Activated T-cell treated with anti-CD3 and anti-CD28 coated beads for 48 hours (primary cell): ENCODE data around the gene SGSH.
"Not testable (repeated sequence)": the region's sequence is repeated elsewhere in the genome, so short reads cannot be mapped to it uniquely, and the experiment has no call there.

Experiments used
- DNase-seq: peaks from one replicate; pipeline ENCODE4 v3.0.0-alpha.2; 2020; ENCODE audit warnings: low read depth

SGSH gene

GRCh38 chr17:80220054-80220735, at the start of gene SGSH, which contains the start of gene SLC26A11:
SGSH (minus strand) TSS chr17:80220333; CDS start chr17:80220313, 20 bp downstream.
SLC26A11 (plus strand) TSS chr17:80220427; CDS start chr17:80221561, 1,134 bp downstream.
- peak; percentile 71 for DNase-seq

- DNase-seq = no peak
These were observed 49.3 kb upstream of the SGSH start for GRCh38 chr17:80269405-80269807.

- no peak for DNase-seq
These were observed 48.3 kb upstream of the SGSH start for GRCh38 chr17:80268427-80268826.

- no peak for DNase-seq
These were observed 47.3 kb upstream of the SGSH start for GRCh38 chr17:80267391-80267790.

GRCh38 chr17:80265205-80266068, 45.3 kb upstream of the SGSH start:
- no peak for DNase-seq

GRCh38 chr17:80264205-80265075, 44.3 kb upstream of the SGSH start:
- no peak for DNase-seq

GRCh38 chr17:80263253-80264204, 43.4 kb upstream of the SGSH start:
- DNase-seq = peak; percentile 81

GRCh38 chr17:80262775-80263244, 42.7 kb upstream of the SGSH start:
- DNase-seq = no peak

GRCh38 chr17:80262291-80262690, 42.2 kb upstream of the SGSH start:
- DNase-seq = no peak

GRCh38 chr17:80261895-80262279, 41.8 kb upstream of the SGSH start:
- DNase-seq = no peak

- no peak for DNase-seq
These were observed 41.2 kb upstream of the SGSH start for GRCh38 chr17:80261159-80261894.

GRCh38 chr17:80260791-80261158, 40.6 kb upstream of the SGSH start, which contains the start of gene RNF213:
RNF213 (plus strand) TSS chr17:80260852; CDS start chr17:80263682, 2,830 bp downstream.
- DNase-seq = no peak

GRCh38 chr17:80260069-80260535, 40.0 kb upstream of the SGSH start:
- peak; percentile 80 for DNase-seq

GRCh38 chr17:80259457-80260068, 39.4 kb upstream of the SGSH start:
- no peak for DNase-seq

GRCh38 chr17:80258296-80258695, 38.2 kb upstream of the SGSH start:
- DNase-seq = not testable (repeated sequence)

GRCh38 chr17:80257716-80258213, 37.6 kb upstream of the SGSH start:
- no peak for DNase-seq

GRCh38 chr17:80256034-80256350, 35.9 kb upstream of the SGSH start:
- DNase-seq = no peak

GRCh38 chr17:80254396-80255251, 34.5 kb upstream of the SGSH start:
- peak; percentile 60 for DNase-seq
